ENCODE measurements around the gene MPI.

The MPI gene

GRCh38 chr15:74937590-74938371, 47.9 kb downstream of the MPI start, which contains the start of gene COX5A:
Gene COX5A, minus strand, starts transcription at chr15:74938073. Its CDS starts 59 bp downstream, at chr15:74938014.
- DNase-seq = peak; percentile 93

DNA sequence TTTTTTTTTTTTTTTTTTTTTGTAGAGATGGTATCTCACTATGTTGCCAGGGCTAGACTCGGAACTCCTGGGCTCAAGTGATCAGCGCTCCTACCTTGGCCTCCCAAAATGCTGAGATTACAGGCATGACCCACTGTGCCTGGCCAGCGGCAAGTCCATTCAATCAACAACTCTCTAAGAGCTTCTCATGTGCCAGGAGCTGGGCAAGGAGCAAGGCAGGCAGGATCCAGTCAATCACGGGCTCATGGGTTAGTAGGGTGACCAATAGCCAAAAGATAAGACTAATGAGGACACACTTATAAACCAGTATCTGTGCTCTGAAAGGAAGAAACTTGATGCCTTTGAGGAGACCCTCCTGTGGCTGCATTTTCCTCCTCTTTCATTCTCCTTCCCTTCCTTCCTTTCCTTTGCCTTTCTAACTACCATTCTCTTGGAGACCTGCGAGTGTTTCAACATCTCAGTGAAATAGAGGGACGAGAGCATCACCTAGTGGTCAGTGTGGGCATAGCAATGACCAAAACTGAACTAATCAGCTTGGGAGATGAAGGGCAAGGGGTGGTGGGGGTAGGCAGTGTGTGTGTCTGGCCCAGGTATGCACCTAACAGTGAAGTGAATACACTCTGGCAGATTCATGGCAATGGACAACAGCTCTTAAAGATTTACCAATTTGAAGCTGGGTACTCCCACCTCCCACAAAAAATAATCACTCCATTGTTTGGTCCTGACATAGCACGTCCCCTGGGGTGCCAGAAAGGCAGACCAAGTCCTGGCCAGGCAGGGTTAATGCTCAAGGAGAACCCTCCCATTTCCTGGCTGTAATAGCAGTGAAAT, 60.5 kb downstream of the MPI start:
- DNase-seq = peak; percentile 83

DNA sequence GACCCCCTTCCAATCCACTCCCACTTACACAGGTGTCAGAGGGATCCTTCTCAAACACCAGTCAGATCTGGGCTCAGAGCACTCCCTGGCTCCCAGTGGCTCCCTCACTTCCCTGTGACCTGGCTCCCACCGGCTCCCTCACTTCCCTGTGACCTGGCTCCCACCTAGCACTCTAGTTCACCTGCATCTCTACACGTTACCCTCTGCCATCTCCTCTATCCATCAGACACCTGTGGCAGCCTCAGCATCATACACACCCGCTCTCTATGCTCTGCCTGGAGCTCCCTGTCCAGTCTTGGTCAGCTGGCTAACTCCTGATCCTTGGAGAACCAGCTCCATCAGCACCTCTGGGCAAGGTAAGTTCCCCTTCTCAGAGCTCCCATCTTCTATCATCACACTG, 61.2 kb downstream of the MPI start:
- DNase-seq = no peak
